ENCODE measurements around the gene FAM227B.
"Not testable (repeated sequence)": the region's sequence is repeated elsewhere in the genome, so short reads cannot be mapped to it uniquely, and the experiment has no call there.

The FAM227B gene

GRCh38 chr15:49556437-49556836 is 64.2 kb downstream of the FAM227B start:
- no peaks in the 10 kb centered on the region for H3K4me1 ChIP-seq (ENCODE audit: insufficient read depth, low read length, poor library complexity, severe bottlenecking)
- no peak overlapping the region for H3K4me2 ChIP-seq (ENCODE audit: low read depth, low read length, poor library complexity, severe bottlenecking)
- no peaks in the 10 kb centered on the region for H3K79me2 ChIP-seq (ENCODE audit: insufficient read depth, low read length)
- H3F3A ChIP-seq (ENCODE audit: low read depth): no peaks in the 10 kb centered on the region
- H2AFZ ChIP-seq (ENCODE audit: low read length): no peak overlapping the region
- H3K9me2 ChIP-seq (replicated peaks; ENCODE audit: low read depth, low read length): no peaks in the 10 kb centered on the region
- H3K9me3 ChIP-seq (ENCODE audit: insufficient read depth, low read depth, low read length): peaks cover 20% of the 10 kb centered on the region; the same call in 1 of the 2 replicates
- no peaks in the 10 kb centered on the region for H3K27me3 ChIP-seq (ENCODE audit: insufficient read depth, low read length, poor library complexity, severe bottlenecking)
- no peaks in the 10 kb centered on the region for H4K20me1 ChIP-seq (ENCODE audit: insufficient read depth, low read length, poor library complexity, severe bottlenecking)
- H3K36me3 ChIP-seq (ENCODE audit: insufficient read depth, low read length): no peaks in the 10 kb centered on the region
- TF ChIP-seq EZH2phosphoT487 (IDR thresholded peaks at IDR 0.05; ENCODE audit: borderline replicate concordance) (no peak), CTCF (conservative IDR thresholded peaks at IDR 0.05; ENCODE audit: low read length) (no peak)
- H3K4me3 ChIP-seq (ENCODE audit: low read length, poor library complexity, severe bottlenecking): no peak overlapping the region
- no peak overlapping the region for H3K9ac ChIP-seq (ENCODE audit: low read depth, low read length, poor library complexity, severe bottlenecking)

- not testable (repeated sequence) for H3K9ac ChIP-seq (ENCODE audit: low read depth, low read length, poor library complexity, severe bottlenecking); H3K4me2 ChIP-seq (ENCODE audit: low read depth, low read length, poor library complexity, severe bottlenecking); H3K27me3 ChIP-seq (ENCODE audit: insufficient read depth, low read length, poor library complexity, severe bottlenecking); H3K79me2 ChIP-seq (ENCODE audit: insufficient read depth, low read length); H3K4me1 ChIP-seq (ENCODE audit: insufficient read depth, low read length, poor library complexity, severe bottlenecking); H4K20me1 ChIP-seq (ENCODE audit: insufficient read depth, low read length, poor library complexity, severe bottlenecking); H3K9me3 ChIP-seq (ENCODE audit: insufficient read depth, low read depth, low read length); H3F3A ChIP-seq (ENCODE audit: low read depth); H3K9me2 ChIP-seq (replicated peaks; ENCODE audit: low read depth, low read length); H3K36me3 ChIP-seq (ENCODE audit: insufficient read depth, low read length); H3K4me3 ChIP-seq (ENCODE audit: low read length, poor library complexity, severe bottlenecking); H2AFZ ChIP-seq (ENCODE audit: low read length)
Measured at GRCh38 chr15:49550342-49550741, 70.3 kb downstream of the FAM227B start.

GRCh38 chr15:49538520-49538919 is 82.1 kb downstream of the FAM227B start:
- Histone ChIP-seq H2AFZ (ENCODE audit: low read length) (no peak overlapping the region), H3K4me2 (ENCODE audit: low read depth, low read length, poor library complexity, severe bottlenecking) (no peak overlapping the region), H3K79me2 (ENCODE audit: insufficient read depth, low read length) (no peaks in the 10 kb centered on the region), H3K9ac (ENCODE audit: low read depth, low read length, poor library complexity, severe bottlenecking) (no peak overlapping the region), H4K20me1 (ENCODE audit: insufficient read depth, low read length, poor library complexity, severe bottlenecking) (no peaks in the 10 kb centered on the region), H3F3A (ENCODE audit: low read depth) (no peaks in the 10 kb centered on the region), H3K27me3 (ENCODE audit: insufficient read depth, low read length, poor library complexity, severe bottlenecking) (no peaks in the 10 kb centered on the region), H3K9me3 (ENCODE audit: insufficient read depth, low read depth, low read length) (no peaks in the 10 kb centered on the region), H3K4me1 (ENCODE audit: insufficient read depth, low read length, poor library complexity, severe bottlenecking) (no peaks in the 10 kb centered on the region), H3K9me2 (replicated peaks; ENCODE audit: low read depth, low read length) (no peaks in the 10 kb centered on the region), H3K36me3 (ENCODE audit: insufficient read depth, low read length) (no peaks in the 10 kb centered on the region), H3K4me3 (ENCODE audit: low read length, poor library complexity, severe bottlenecking) (no peak overlapping the region)
- no peak for TF ChIP-seq EZH2phosphoT487 (IDR thresholded peaks at IDR 0.05; ENCODE audit: borderline replicate concordance)
- no peak for TF ChIP-seq CTCF (conservative IDR thresholded peaks at IDR 0.05; ENCODE audit: low read length)

GRCh38 chr15:49530092-49530491 is 90.5 kb downstream of the FAM227B start:
- H4K20me1 ChIP-seq (ENCODE audit: insufficient read depth, low read length, poor library complexity, severe bottlenecking): no peaks in the 10 kb centered on the region
- no peaks in the 10 kb centered on the region for H3K27me3 ChIP-seq (ENCODE audit: insufficient read depth, low read length, poor library complexity, severe bottlenecking)
- H3K79me2 ChIP-seq (ENCODE audit: insufficient read depth, low read length): no peaks in the 10 kb centered on the region

More at GRCh38 chr15:49530092-49530491, 90.5 kb downstream of the FAM227B start:
- Histone ChIP-seq H3K9ac (ENCODE audit: low read depth, low read length, poor library complexity, severe bottlenecking) (no peak overlapping the region), H2AFZ (ENCODE audit: low read length) (no peak overlapping the region), H3K9me2 (replicated peaks; ENCODE audit: low read depth, low read length) (no peaks in the 10 kb centered on the region), H3F3A (ENCODE audit: low read depth) (no peaks in the 10 kb centered on the region), H3K4me2 (ENCODE audit: low read depth, low read length, poor library complexity, severe bottlenecking) (no peak overlapping the region), H3K4me1 (ENCODE audit: insufficient read depth, low read length, poor library complexity, severe bottlenecking) (no peaks in the 10 kb centered on the region), H3K9me3 (ENCODE audit: insufficient read depth, low read depth, low read length) (no peaks in the 10 kb centered on the region), H3K36me3 (ENCODE audit: insufficient read depth, low read length) (no peaks in the 10 kb centered on the region), H3K4me3 (ENCODE audit: low read length, poor library complexity, severe bottlenecking) (no peak overlapping the region)
- no peak for TF ChIP-seq EZH2phosphoT487 (IDR thresholded peaks at IDR 0.05; ENCODE audit: borderline replicate concordance)
- no peak for TF ChIP-seq CTCF (conservative IDR thresholded peaks at IDR 0.05; ENCODE audit: low read length)

Data from Loucy (cell line).